ENCODE data around the gene PRKCSH.

DNA sequence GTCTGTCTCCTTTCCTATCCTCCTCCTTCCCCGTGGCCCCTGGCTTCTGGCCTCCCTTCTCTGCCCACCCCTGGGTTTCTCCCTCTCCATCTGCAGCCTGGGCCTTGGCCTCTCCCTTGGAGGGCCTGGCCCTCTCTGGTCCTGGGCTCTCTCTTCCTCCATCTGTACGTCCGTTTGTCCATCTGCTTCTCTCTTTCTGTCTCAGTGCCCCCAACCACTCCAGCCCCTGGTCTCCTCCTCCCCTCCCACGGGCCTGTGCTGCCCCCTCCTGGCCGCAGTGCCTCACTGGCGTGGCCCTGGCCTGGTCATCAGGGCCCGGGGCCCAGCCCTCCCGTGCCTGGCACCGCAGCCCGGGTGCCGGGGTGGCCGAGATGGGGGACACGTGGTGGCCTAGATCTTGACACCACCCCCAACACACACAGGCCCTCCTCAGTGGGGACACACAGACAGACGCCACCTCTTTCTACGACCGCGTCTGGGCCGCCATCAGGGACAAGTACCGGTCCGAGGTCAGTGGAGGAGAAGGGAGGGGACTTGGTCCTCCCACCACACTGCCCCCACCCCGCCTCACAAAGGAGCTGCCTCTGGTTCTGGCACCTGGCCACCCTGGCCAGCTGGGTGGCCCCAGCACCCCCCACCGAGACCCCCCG lies 11.3 kb downstream of the PRKCSH start:
- TF ChIP-seq CTCF (IDR thresholded peaks at IDR 0.05; ENCODE audit: low read depth, low read length) (peak; percentile 81), EZH2phosphoT487 (IDR thresholded peaks at IDR 0.05; ENCODE audit: low read depth) (no peak)

Measured in OCI-LY3 (cell line).